ENCODE results near the gene IL9R.
"Not testable (repeated sequence)": the region's sequence is repeated elsewhere in the genome, so short reads cannot be mapped to it uniquely, and the experiment has no call there.

Gene IL9R

GRCh38 chrX:155968791-155969190 lies 28.7 kb upstream of the IL9R start:
- no peak for TF ChIP-seq EZH2 (IDR thresholded peaks at IDR 0.05; ENCODE audit: borderline replicate concordance, low read depth, low read length, severe bottlenecking)
- no peak for TF ChIP-seq CTCF (IDR thresholded peaks at IDR 0.05; ENCODE audit: borderline replicate concordance, extremely low read depth, low read length, poor library complexity, severe bottlenecking)
- Histone ChIP-seq H3K79me2 (ENCODE audit: insufficient read depth, low read length) (no peaks in the 10 kb centered on the region), H3K27ac (ENCODE audit: low read length) (no peak overlapping the region), H3K36me3 (ENCODE audit: insufficient read depth, low read length) (no peaks in the 10 kb centered on the region), H3K27me3 (ENCODE audit: insufficient read depth, low read length, poor library complexity) (no peaks in the 10 kb centered on the region), H4K20me1 (ENCODE audit: insufficient read depth, low read length) (no peaks in the 10 kb centered on the region), H3K4me1 (ENCODE audit: insufficient read depth, low read length) (no peaks in the 10 kb centered on the region), H3K4me3 (ENCODE audit: low read depth in 1 of 2, low read length in 2 of 2) (no peak overlapping the region), H3K9me3 (ENCODE audit: insufficient read depth, low read length, severe bottlenecking) (peaks cover under 1% of the 10 kb centered on the region), H3K4me2 (ENCODE audit: insufficient read depth, low read length) (no peak overlapping the region), H3K9ac (ENCODE audit: low read depth, low read length) (no peak overlapping the region), H2AFZ (ENCODE audit: low read depth, low read length) (no peak overlapping the region)
- DNase-seq (no peak), ATAC-seq (ENCODE audit: insufficient read depth, low read depth) (no peak)

GRCh38 chrX:155971658-155972057 lies 25.8 kb upstream of the IL9R start:
- not testable (repeated sequence) for H3K9me3 ChIP-seq (ENCODE audit: insufficient read depth, low read length, severe bottlenecking); H3K4me1 ChIP-seq (ENCODE audit: insufficient read depth, low read length); H3K36me3 ChIP-seq (ENCODE audit: insufficient read depth, low read length); ATAC-seq (ENCODE audit: insufficient read depth, low read depth); H4K20me1 ChIP-seq (ENCODE audit: insufficient read depth, low read length); H3K79me2 ChIP-seq (ENCODE audit: insufficient read depth, low read length); H3K27ac ChIP-seq (ENCODE audit: low read length); H3K4me3 ChIP-seq (ENCODE audit: low read depth in 1 of 2, low read length in 2 of 2); H2AFZ ChIP-seq (ENCODE audit: low read depth, low read length); H3K4me2 ChIP-seq (ENCODE audit: insufficient read depth, low read length); H3K27me3 ChIP-seq (ENCODE audit: insufficient read depth, low read length, poor library complexity); H3K9ac ChIP-seq (ENCODE audit: low read depth, low read length); DNase-seq

GRCh38 chrX:155972241-155972640 lies 25.3 kb upstream of the IL9R start:
- H3K4me3 ChIP-seq (ENCODE audit: low read depth in 1 of 2, low read length in 2 of 2); H3K27me3 ChIP-seq (ENCODE audit: insufficient read depth, low read length, poor library complexity); H3K9ac ChIP-seq (ENCODE audit: low read depth, low read length); H2AFZ ChIP-seq (ENCODE audit: low read depth, low read length); H3K36me3 ChIP-seq (ENCODE audit: insufficient read depth, low read length); ATAC-seq (ENCODE audit: insufficient read depth, low read depth); H3K9me3 ChIP-seq (ENCODE audit: insufficient read depth, low read length, severe bottlenecking); H3K27ac ChIP-seq (ENCODE audit: low read length); DNase-seq; H3K4me1 ChIP-seq (ENCODE audit: insufficient read depth, low read length); H4K20me1 ChIP-seq (ENCODE audit: insufficient read depth, low read length); H3K4me2 ChIP-seq (ENCODE audit: insufficient read depth, low read length); H3K79me2 ChIP-seq (ENCODE audit: insufficient read depth, low read length): not testable (repeated sequence)

- Histone ChIP-seq H3K27ac (ENCODE audit: low read length) (no peak overlapping the region), H3K4me1 (ENCODE audit: insufficient read depth, low read length) (peaks cover 3% of the 10 kb centered on the region; the same call in 1 of the 2 replicates), H2AFZ (ENCODE audit: low read depth, low read length) (no peak overlapping the region), H3K4me3 (ENCODE audit: low read depth in 1 of 2, low read length in 2 of 2) (no peak overlapping the region), H3K9me3 (ENCODE audit: insufficient read depth, low read length, severe bottlenecking) (peaks cover 2% of the 10 kb centered on the region), H4K20me1 (ENCODE audit: insufficient read depth, low read length) (no peaks in the 10 kb centered on the region), H3K9ac (ENCODE audit: low read depth, low read length) (no peak overlapping the region), H3K36me3 (ENCODE audit: insufficient read depth, low read length) (no peaks in the 10 kb centered on the region), H3K27me3 (ENCODE audit: insufficient read depth, low read length, poor library complexity) (no peaks in the 10 kb centered on the region), H3K4me2 (ENCODE audit: insufficient read depth, low read length) (no peak overlapping the region), H3K79me2 (ENCODE audit: insufficient read depth, low read length) (no peaks in the 10 kb centered on the region)
- no peak for ATAC-seq (ENCODE audit: insufficient read depth, low read depth)
- no peak for TF ChIP-seq EZH2 (IDR thresholded peaks at IDR 0.05; ENCODE audit: borderline replicate concordance, low read depth, low read length, severe bottlenecking)
- no peak for TF ChIP-seq CTCF (IDR thresholded peaks at IDR 0.05; ENCODE audit: borderline replicate concordance, extremely low read depth, low read length, poor library complexity, severe bottlenecking)
- DNase-seq = no peak
These were observed 14.2 kb upstream of the IL9R start for GRCh38 chrX:155983326-155983725.

Measured in DND-41 (cell line).